ENCODE measurements around the gene SRPK1. TPM values are rescaled to one million over a fixed set of nuclear protein-coding genes. Genes with fewer than 3 reads are reported as not detected.

SRPK1 gene
- total and polyA plus RNA-seq, 2 of the 13 experiments (the other 11 are each of a cell fraction or from before 2014, with no cell fraction given), result 56.4 to 142 TPM

DNA sequence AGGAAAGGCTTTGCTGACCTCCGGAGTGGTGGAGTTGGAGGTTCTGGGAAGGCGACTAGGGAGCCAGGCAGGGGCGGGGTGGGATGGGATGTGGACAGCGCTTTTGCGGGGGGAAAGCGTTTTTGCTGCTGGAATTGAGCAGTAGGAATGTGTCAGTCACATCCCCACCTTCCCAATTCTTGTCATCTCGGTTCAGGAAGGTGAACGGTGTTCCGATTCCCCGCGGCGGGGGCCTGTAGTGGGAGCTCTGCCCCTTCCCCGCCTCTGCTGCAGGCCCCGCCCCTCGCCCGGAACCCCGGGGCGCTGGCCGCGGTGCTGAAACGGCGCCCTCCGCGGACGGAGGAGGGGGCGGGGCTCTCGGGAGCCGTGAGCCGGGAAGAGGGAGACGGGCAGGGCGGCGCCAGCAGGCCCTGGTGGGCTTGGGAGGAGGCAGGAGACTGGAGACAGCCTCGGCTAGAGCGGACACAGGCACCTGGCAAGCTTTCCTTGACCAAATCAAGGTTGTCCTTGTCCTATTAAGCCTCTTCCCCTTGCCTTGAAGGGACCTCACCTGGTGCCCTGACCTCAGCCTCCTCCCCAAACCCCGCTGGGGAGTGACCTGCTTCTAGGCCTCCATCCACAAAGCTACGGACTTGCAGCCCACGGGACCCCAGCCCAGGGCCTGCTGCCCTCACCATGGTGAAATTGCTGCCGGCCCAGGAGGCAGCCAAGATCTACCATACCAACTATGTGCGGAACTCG, 115.7 kb downstream of the SRPK1 start, which contains the start of gene LHFPL5 (continued):
- peak; percentile 97 for TF ChIP-seq NFAT5 (CRISPR knock-in tag; IDR thresholded peaks at IDR 0.05)

GRCh38 chr6:35801148-35801547, 119.8 kb downstream of the SRPK1 start:
- ATAC-seq (no peak), FAIRE-seq (no peak), DNase-seq (ENCODE audit: low spot score) (no peak)
- Histone ChIP-seq H2AFZ (ENCODE audit: low read length) (no peak overlapping the region), H3K27me3 (ENCODE audit: control insufficient read depth in 1 of 2, insufficient read depth in 2 of 2, low read length in 2 of 2) (peaks cover 0 to 4% of the 10 kb centered on the region in 2 experiments; a peak in 2 of 5 replicates), H3K4me1 (ENCODE audit: insufficient read depth, low read length) (no peaks in the 10 kb centered on the region), H3K4me2 (ENCODE audit: low read depth, low read length) (no peak overlapping the region), H3K4me3 (replicated peaks in 1 of 3; ENCODE audit: insufficient read depth in 1 of 3, low read depth in 2 of 3, low read length in 3 of 3) (no peak overlapping the region), H3K79me2 (ENCODE audit: insufficient read depth, low read length) (no peaks in the 10 kb centered on the region), H4K20me1 (ENCODE audit: insufficient read depth, low read length) (no peaks in the 10 kb centered on the region; the same call in 1 of the 2 replicates), H3K9me3 (ENCODE audit: low read length) (no peaks in the 10 kb centered on the region), H3K9ac (ENCODE audit: insufficient read depth, low read depth, low read length) (no peak overlapping the region), H3K27ac (ENCODE audit: extremely low read length, insufficient read depth, low read length) (no peak overlapping the region), H3K36me3 (replicated peaks in 1 of 2; ENCODE audit: control insufficient read depth in 1 of 2, insufficient read depth in 2 of 2, low read length in 2 of 2) (no peaks in the 10 kb centered on the region)
- ChIA-PET POLR2A (no interaction called here), CTCF (ENCODE audit: low intra/inter-chr PET ratio, low total read pairs) (no interaction called here)
- intact Hi-C loops (cut with micrococcal nuclease; ENCODE audit: unreplicated experiment) (no loop called here), in situ Hi-C loops (cut with HindIII; ENCODE audit: extremely low pct_ligation_motif_present, low pct_unique_long_range_greater_than_20kb) (no loop called here)
- TF ChIP-seq FOXJ3 (CRISPR knock-in tag; IDR thresholded peaks at IDR 0.05; ENCODE audit: borderline replicate concordance) (no peak), MAFF (IDR thresholded peaks at IDR 0.05; ENCODE audit: low read depth, low read length) (no peak), CEBPG (CRISPR knock-in tag; IDR thresholded peaks at IDR 0.05) (no peak)
- BruUV-seq (replicated peaks), result no TSS peak
- WGBS (ENCODE audit: low lambda C conversion rate), result 9% methylated on average over 3 of the region's 3 CpGs

All from HepG2 (cell line).